Measurements from ENCODE around the gene RAB15.

GRCh38 chr14:64966976-64967375 lies 5.2 kb downstream of the RAB15 start:
- TF ChIP-seq POLR2A (IDR thresholded peaks at IDR 0.05) (no peak), CTCF (IDR thresholded peaks at IDR 0.05) (no peak), POLR2AphosphoS5 (IDR thresholded peaks at IDR 0.05) (peak in 1 of 3 donors; percentile 45)

Data from breast epithelium (tissue), 3 donors.